SK-N-SH treated with all-trans-retinoic acid at 6 μM for 48 hours (cell line): ENCODE data around the gene PARM1.

ENCODE experiments used
- ATAC-seq: fragments of 200-7000 bp; cut with Tn5 transposase; 3 replicates; pipeline ENCODE4 v1.9.1; 2020; ENCODE audit warnings: mild to moderate bottlenecking, moderate library complexity
- CSDC2 ChIP-seq: fragments of 250-450 bp; sonication (Bioruptor Pico); IDR thresholded peaks from 2 replicates; pipeline ENCODE4 v1.5.0; 2020; ENCODE audit warnings: mild to moderate bottlenecking, moderate library complexity
- ESRRG ChIP-seq: fragments of 250-450 bp; sonication (Bioruptor Pico); IDR thresholded peaks from 2 replicates; pipeline ENCODE4 v1.6.1; 2021; ENCODE audit warnings: mild to moderate bottlenecking
- GLIS3 ChIP-seq: fragments of 250-450 bp; sonication (Bioruptor Pico); IDR thresholded peaks from 2 replicates; pipeline ENCODE4 v1.5.0; 2020; ENCODE audit warnings: mild to moderate bottlenecking, moderate library complexity
- OSR1 ChIP-seq: fragments of 250-450 bp; sonication (Bioruptor Pico); IDR thresholded peaks from 2 replicates; pipeline ENCODE4 v1.8.0; 2022; ENCODE audit warnings: moderate library complexity, mild to moderate bottlenecking, inconsistent platforms
- PPARA ChIP-seq: fragments of 250-450 bp; sonication (Bioruptor Pico); IDR thresholded peaks from 2 replicates; pipeline ENCODE4 v1.5.0; 2020; ENCODE audit warnings: mild to moderate bottlenecking, borderline replicate concordance
- RARB ChIP-seq: fragments of 250-450 bp; sonication (Bioruptor Pico); IDR thresholded peaks from 2 replicates; pipeline ENCODE4 v1.8.0; 2021; ENCODE audit warnings: mild to moderate bottlenecking, moderate library complexity
- SNAI2 ChIP-seq: fragments of 250-450 bp; sonication (Bioruptor Pico); IDR thresholded peaks from 2 replicates; pipeline ENCODE4 v1.5.0; 2020; ENCODE audit warnings: mild to moderate bottlenecking, moderate library complexity
- TCF4 ChIP-seq: fragments of 250-450 bp; sonication (Bioruptor Pico); IDR thresholded peaks from 2 replicates; pipeline ENCODE4 v1.8.0; 2021; ENCODE audit warnings: mild to moderate bottlenecking, moderate library complexity, borderline replicate concordance
- TOX ChIP-seq: fragments of 250-450 bp; sonication (Bioruptor Pico); IDR thresholded peaks from 2 replicates; pipeline ENCODE4 v1.8.0; 2021; ENCODE audit warnings: mild to moderate bottlenecking, moderate library complexity, borderline replicate concordance
- ZC3H10 ChIP-seq: fragments of 250-450 bp; sonication (Bioruptor Pico); IDR thresholded peaks from 2 replicates; pipeline ENCODE4 v1.5.1; 2021; ENCODE audit warnings: mild to moderate bottlenecking, moderate library complexity
- ZFP30 ChIP-seq: fragments of 450-650 bp; formaldehyde crosslinking; IDR thresholded peaks from 2 replicates; pipeline ENCODE4 v1.5.0; 2022; ENCODE audit warnings: mild to moderate bottlenecking, moderate library complexity
- ZNF565 ChIP-seq: fragments of 450-650 bp; formaldehyde crosslinking; conservative IDR thresholded peaks from 2 replicates; pipeline ENCODE4 v1.5.0; 2020; ENCODE audit warnings: low read depth, mild to moderate bottlenecking, moderate library complexity
- ZNF70 ChIP-seq: fragments of 450-650 bp; formaldehyde crosslinking; IDR thresholded peaks from 2 replicates; pipeline ENCODE4 v1.5.0; 2020; ENCODE audit warnings: mild to moderate bottlenecking, moderate library complexity
- ZNF8 ChIP-seq: fragments of 450-650 bp; formaldehyde crosslinking; IDR thresholded peaks from 2 replicates; pipeline ENCODE4 v1.5.0; 2020; ENCODE audit warnings: mild to moderate bottlenecking, moderate library complexity
- TF ChIP-seq, protein P1 (sequence below): fragments of 250-450 bp; sonication (Bioruptor Pico); IDR thresholded peaks from 2 replicates; pipeline ENCODE4 v1.5.1; 2020; ENCODE audit warnings: low read depth, mild to moderate bottlenecking, moderate library complexity
- TF ChIP-seq, protein P2 (sequence below): fragments of 250-450 bp; sonication (Bioruptor Pico); IDR thresholded peaks from 2 replicates; pipeline ENCODE4 v1.5.1; 2021; ENCODE audit warnings: mild to moderate bottlenecking, moderate library complexity
- TF ChIP-seq, protein P3 (sequence below): fragments of 250-450 bp; sonication (Bioruptor Pico); IDR thresholded peaks from 2 replicates; pipeline ENCODE4 v1.5.0; 2020; ENCODE audit warnings: mild to moderate bottlenecking, moderate library complexity
- TF ChIP-seq, protein P4 (sequence below): fragments of 250-450 bp; sonication (Bioruptor Pico); IDR thresholded peaks from 2 replicates; pipeline ENCODE4 v1.8.0; 2021; ENCODE audit warnings: low read depth, mild to moderate bottlenecking, moderate library complexity, borderline replicate concordance

The PARM1 gene

DNA sequence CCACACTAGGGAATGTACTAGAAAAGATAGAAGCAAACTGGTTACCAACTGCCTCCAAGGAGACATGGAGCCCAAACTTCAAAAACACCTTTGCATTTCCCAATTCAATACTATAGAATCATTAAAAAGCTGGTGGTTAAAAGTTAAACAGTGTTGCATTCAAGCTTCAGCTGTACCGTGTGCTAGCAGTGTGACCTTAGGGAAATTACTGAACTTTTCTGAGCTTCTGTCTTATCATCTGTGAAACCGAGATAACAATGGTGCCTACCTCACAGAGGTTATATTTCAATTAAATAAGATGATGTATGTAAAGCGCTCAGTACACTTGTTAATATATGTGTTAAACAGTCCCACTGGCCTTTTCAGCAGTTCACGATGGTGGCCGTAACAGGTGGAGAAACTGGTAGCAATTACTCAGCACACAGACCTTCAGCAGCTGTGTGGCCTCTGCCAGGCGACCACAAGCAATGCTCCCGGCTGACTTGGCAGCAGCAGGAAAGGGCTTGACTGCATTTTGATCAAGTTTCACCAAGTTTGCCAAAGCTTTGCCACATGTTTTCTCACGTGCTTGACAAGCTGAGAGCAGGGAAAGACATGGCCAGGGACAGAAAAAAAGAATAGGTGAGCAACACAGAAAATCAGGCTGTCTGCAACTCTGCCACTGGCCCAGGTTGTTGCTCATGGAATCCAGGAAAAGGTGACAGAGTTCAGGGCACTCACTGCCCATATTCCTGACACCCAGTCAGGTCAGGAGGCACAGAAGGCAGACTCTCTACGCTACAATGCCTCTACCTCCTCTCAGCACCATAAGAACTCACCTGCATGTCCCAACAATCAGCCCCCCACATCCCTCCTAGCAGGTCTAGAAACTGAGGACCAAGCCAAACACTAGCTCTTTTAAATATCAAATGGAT, 72.1 kb downstream of the PARM1 start (continued):
- TF ChIP-seq, protein P1, sequence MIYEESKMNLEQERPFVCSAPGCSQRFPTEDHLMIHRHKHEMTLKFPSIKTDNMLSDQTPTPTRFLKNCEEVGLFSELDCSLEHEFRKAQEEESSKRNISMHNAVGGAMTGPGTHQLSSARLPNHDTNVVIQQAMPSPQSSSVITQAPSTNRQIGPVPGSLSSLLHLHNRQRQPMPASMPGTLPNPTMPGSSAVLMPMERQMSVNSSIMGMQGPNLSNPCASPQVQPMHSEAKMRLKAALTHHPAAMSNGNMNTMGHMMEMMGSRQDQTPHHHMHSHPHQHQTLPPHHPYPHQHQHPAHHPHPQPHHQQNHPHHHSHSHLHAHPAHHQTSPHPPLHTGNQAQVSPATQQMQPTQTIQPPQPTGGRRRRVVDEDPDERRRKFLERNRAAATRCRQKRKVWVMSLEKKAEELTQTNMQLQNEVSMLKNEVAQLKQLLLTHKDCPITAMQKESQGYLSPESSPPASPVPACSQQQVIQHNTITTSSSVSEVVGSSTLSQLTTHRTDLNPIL: no peak

DNA sequence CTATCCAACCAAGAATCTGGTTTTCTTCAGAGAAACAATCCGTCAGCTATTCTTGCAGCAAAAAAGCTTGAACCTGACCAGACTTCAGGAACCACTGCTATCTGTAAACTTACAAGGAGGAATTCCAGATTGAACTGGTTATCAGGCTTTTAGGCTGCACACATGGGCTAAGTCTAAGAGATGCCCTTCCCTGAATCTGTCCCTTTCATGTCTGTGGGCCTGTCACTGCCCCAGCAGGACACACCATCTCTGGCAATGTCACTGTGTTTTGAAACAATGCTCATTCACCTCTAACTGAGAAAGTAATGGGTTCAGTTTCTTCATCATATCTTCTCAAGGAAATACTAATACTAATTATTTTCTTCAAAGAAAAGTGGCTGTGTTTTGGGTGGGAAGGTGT, 72.8 kb downstream of the PARM1 start:
- ATAC-seq: no peak

DNA sequence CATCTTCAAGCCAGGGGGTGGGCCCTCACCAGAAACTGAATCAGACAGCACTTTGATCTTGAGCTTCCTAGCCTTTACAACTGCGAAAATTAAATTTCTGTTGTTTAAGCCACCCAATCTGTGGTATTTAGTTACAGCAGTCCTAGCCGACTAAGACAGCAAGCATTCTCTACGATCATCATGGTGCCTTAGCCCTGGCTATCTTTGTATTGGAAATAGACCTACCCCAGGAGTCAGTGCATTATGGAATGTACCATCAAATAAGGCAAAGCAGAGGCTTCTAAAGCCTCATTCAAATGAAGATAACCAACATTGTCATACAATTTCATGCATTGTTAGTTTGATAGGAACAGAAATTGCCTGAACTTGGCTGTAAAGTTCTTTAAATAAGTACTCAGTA, 75.0 kb downstream of the PARM1 start:
- TF ChIP-seq, protein P2, sequence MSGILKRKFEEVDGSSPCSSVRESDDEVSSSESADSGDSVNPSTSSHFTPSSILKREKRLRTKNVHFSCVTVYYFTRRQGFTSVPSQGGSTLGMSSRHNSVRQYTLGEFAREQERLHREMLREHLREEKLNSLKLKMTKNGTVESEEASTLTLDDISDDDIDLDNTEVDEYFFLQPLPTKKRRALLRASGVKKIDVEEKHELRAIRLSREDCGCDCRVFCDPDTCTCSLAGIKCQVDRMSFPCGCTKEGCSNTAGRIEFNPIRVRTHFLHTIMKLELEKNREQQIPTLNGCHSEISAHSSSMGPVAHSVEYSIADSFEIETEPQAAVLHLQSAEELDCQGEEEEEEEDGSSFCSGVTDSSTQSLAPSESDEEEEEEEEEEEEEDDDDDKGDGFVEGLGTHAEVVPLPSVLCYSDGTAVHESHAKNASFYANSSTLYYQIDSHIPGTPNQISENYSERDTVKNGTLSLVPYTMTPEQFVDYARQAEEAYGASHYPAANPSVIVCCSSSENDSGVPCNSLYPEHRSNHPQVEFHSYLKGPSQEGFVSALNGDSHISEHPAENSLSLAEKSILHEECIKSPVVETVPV (CRISPR knock-in tag): no peak
- TF ChIP-seq, protein P1: no peak
- TF ChIP-seq RARB (CRISPR knock-in tag) (no peak), ZC3H10 (CRISPR knock-in tag) (no peak), TOX (no peak), CSDC2 (CRISPR knock-in tag) (no peak), GLIS3 (no peak)
- ATAC-seq: no peak

More for the DNA sequence above, 72.8 kb downstream of the PARM1 start:
- TF ChIP-seq ZNF8 (no peak), RARB (CRISPR knock-in tag) (no peak), OSR1 (CRISPR knock-in tag) (no peak), ESRRG (CRISPR knock-in tag) (no peak), PPARA (CRISPR knock-in tag) (no peak), ZC3H10 (CRISPR knock-in tag) (no peak)
- TF ChIP-seq, protein P1: no peak
- TF ChIP-seq, protein P2 (CRISPR knock-in tag): no peak
- TF ChIP-seq, all 23 proteins: peak for 0

DNA sequence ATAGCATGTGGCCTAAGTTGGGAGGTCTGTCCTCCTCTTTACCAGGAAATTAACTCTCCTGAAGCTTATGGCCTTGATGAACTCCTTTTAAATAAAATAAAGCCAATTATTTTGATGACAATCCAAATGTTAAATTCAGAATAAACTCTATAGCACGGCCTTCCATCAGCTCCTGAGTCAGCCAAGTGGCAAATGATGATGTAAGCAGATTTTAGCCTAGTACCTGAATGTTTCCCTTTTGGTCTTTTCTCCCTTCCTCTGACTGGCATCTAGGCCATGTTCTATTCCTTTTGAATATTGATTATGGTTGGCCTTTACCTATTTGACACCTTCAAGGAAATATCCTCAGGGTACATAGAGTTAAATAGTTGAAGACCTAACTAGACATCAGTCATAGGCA, 76.2 kb downstream of the PARM1 start:
- no peak for ATAC-seq
- TF ChIP-seq SNAI2 (CRISPR knock-in tag) (no peak), PPARA (CRISPR knock-in tag) (no peak), ZNF565 (no peak), TCF4 (no peak), GLIS3 (no peak), TOX (no peak), ZFP30 (no peak), OSR1 (CRISPR knock-in tag) (no peak), RARB (CRISPR knock-in tag) (no peak), ZNF70 (no peak)
- TF ChIP-seq, protein P1: no peak
- TF ChIP-seq, protein P3, sequence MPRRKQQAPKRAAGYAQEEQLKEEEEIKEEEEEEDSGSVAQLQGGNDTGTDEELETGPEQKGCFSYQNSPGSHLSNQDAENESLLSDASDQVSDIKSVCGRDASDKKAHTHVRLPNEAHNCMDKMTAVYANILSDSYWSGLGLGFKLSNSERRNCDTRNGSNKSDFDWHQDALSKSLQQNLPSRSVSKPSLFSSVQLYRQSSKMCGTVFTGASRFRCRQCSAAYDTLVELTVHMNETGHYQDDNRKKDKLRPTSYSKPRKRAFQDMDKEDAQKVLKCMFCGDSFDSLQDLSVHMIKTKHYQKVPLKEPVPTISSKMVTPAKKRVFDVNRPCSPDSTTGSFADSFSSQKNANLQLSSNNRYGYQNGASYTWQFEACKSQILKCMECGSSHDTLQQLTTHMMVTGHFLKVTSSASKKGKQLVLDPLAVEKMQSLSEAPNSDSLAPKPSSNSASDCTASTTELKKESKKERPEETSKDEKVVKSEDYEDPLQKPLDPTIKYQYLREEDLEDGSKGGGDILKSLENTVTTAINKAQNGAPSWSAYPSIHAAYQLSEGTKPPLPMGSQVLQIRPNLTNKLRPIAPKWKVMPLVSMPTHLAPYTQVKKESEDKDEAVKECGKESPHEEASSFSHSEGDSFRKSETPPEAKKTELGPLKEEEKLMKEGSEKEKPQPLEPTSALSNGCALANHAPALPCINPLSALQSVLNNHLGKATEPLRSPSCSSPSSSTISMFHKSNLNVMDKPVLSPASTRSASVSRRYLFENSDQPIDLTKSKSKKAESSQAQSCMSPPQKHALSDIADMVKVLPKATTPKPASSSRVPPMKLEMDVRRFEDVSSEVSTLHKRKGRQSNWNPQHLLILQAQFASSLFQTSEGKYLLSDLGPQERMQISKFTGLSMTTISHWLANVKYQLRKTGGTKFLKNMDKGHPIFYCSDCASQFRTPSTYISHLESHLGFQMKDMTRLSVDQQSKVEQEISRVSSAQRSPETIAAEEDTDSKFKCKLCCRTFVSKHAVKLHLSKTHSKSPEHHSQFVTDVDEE (CRISPR knock-in tag): no peak
- TF ChIP-seq, protein P2 (CRISPR knock-in tag): no peak
- TF ChIP-seq, protein P4, sequence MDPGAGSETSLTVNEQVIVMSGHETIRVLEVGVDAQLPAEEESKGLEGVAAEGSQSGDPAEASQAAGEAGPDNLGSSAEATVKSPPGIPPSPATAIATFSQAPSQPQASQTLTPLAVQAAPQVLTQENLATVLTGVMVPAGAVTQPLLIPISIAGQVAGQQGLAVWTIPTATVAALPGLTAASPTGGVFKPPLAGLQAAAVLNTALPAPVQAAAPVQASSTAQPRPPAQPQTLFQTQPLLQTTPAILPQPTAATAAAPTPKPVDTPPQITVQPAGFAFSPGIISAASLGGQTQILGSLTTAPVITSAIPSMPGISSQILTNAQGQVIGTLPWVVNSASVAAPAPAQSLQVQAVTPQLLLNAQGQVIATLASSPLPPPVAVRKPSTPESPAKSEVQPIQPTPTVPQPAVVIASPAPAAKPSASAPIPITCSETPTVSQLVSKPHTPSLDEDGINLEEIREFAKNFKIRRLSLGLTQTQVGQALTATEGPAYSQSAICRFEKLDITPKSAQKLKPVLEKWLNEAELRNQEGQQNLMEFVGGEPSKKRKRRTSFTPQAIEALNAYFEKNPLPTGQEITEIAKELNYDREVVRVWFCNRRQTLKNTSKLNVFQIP (CRISPR knock-in tag): no peak
